H9 (cell line): ENCODE results near the gene PDE4DIP. TPM values are rescaled to one million over a fixed set of nuclear protein-coding genes. Genes with fewer than 3 reads are reported as not detected.
"Not testable (repeated sequence)": the region's sequence is repeated elsewhere in the genome, so short reads cannot be mapped to it uniquely, and the experiment has no call there.

Source experiments
- DNase-seq: peaks from one replicate; pipeline ENCODE4 v3.0.0-alpha.2; 2017
- H2AFZ ChIP-seq: one replicate; pipeline ENCODE4 v1.6.1; 2013; ENCODE audit warnings: mild to moderate bottlenecking, low read length, control low read depth, moderate library complexity
- H2AK5ac ChIP-seq: 2 replicates; pipeline ENCODE4 v1.6.1; 2013; ENCODE audit warnings: low read length, control low read depth, mixed read lengths; ENCODE audit not compliant: insufficient read length
- H2BK120ac ChIP-seq: one replicate; pipeline ENCODE4 v1.6.1; 2013; ENCODE audit warnings: low read depth, mild to moderate bottlenecking, low read length, control low read depth, inconsistent platforms; ENCODE audit not compliant: poor library complexity, severe bottlenecking
- H2BK12ac ChIP-seq: 2 replicates; pipeline ENCODE4 v1.6.1; 2013; ENCODE audit warnings: low read length, control low read depth, mixed read lengths, low read depth; ENCODE audit not compliant: insufficient read length
- H2BK15ac ChIP-seq: 2 replicates; pipeline ENCODE4 v1.6.1; 2013; ENCODE audit warnings: low read depth, low read length, control low read depth
- H2BK20ac ChIP-seq: one replicate; pipeline ENCODE4 v1.6.1; 2013; ENCODE audit warnings: low read depth, mild to moderate bottlenecking, low read length, control low read depth, inconsistent platforms; ENCODE audit not compliant: poor library complexity, severe bottlenecking
- H2BK5ac ChIP-seq: 2 replicates; pipeline ENCODE4 v1.6.1; 2013; ENCODE audit warnings: low read length, control low read depth, mixed read lengths; ENCODE audit not compliant: insufficient read length
- H3K14ac ChIP-seq: 2 replicates; pipeline ENCODE4 v1.6.1; 2013; ENCODE audit warnings: low read length, control low read depth; ENCODE audit not compliant: insufficient read depth
- H3K18ac ChIP-seq: 2 replicates; pipeline ENCODE4 v1.6.1; 2013; ENCODE audit warnings: low read depth, mild to moderate bottlenecking, mixed read lengths, low read length, control low read depth; ENCODE audit not compliant: insufficient read length
- H3K23ac ChIP-seq: 2 replicates; pipeline ENCODE4 v1.6.1; 2013; ENCODE audit warnings: low read length, control low read depth, mixed read lengths, low read depth; ENCODE audit not compliant: insufficient read length
- H3K23me2 ChIP-seq: 2 replicates; pipeline ENCODE4 v1.6.1; 2013; ENCODE audit warnings: low read depth, mild to moderate bottlenecking, mixed read lengths, low read length, control low read depth; ENCODE audit not compliant: insufficient read length, poor library complexity, severe bottlenecking
- H3K27ac ChIP-seq: 2 replicates; pipeline ENCODE4 v1.5.1; 2013; ENCODE audit warnings: low read length, control low read depth, mixed read lengths, low read depth; ENCODE audit not compliant: insufficient read length
- H3K27me3 ChIP-seq: 2 replicates; pipeline ENCODE4 v1.6.1; 2013; ENCODE audit warnings: low read length, control low read depth, inconsistent platforms; ENCODE audit not compliant: insufficient read depth
- H3K4ac ChIP-seq: 2 replicates; pipeline ENCODE4 v1.6.1; 2013; ENCODE audit warnings: low read depth, mild to moderate bottlenecking, control low read depth, inconsistent platforms, low read length, moderate library complexity
- H3K4me1 ChIP-seq: 2 replicates; pipeline ENCODE4 v1.6.1; 2013; ENCODE audit warnings: low read length, control low read depth, inconsistent platforms; ENCODE audit not compliant: insufficient read depth
- H3K4me2 ChIP-seq: 2 replicates; pipeline ENCODE4 v1.6.1; 2013; ENCODE audit warnings: low read length, control low read depth, mixed read lengths; ENCODE audit not compliant: insufficient read length, insufficient read depth
- H3K56ac ChIP-seq: 2 replicates; pipeline ENCODE4 v1.6.1; 2013; ENCODE audit warnings: low read depth, mild to moderate bottlenecking, mixed read lengths, low read length, control low read depth; ENCODE audit not compliant: insufficient read length
- H3K79me1 ChIP-seq: 2 replicates; pipeline ENCODE4 v1.6.1; 2013; ENCODE audit warnings: low read depth, mild to moderate bottlenecking, moderate library complexity, low read length, control low read depth, inconsistent platforms; ENCODE audit not compliant: insufficient read depth, poor library complexity, severe bottlenecking
- H3K79me2 ChIP-seq: 2 replicates; pipeline ENCODE4 v1.6.1; 2013; ENCODE audit warnings: low read length, control low read depth, inconsistent platforms; ENCODE audit not compliant: insufficient read depth
- H3K9ac ChIP-seq: 2 replicates; pipeline ENCODE4 v1.6.1; 2013; ENCODE audit warnings: low read length, control low read depth, mixed read lengths; ENCODE audit not compliant: insufficient read length; ENCODE audit errors: extremely low read depth
- H3K9me3 ChIP-seq: one replicate; pipeline ENCODE4 v1.6.1; 2013; ENCODE audit warnings: low read depth, low read length, inconsistent platforms; ENCODE audit not compliant: control insufficient read depth
- H3T11ph ChIP-seq: one replicate; pipeline ENCODE4 v1.6.1; 2013; ENCODE audit warnings: mild to moderate bottlenecking, low read length, control low read depth, inconsistent platforms
- H4K20me1 ChIP-seq: one replicate; pipeline ENCODE4 v1.6.1; 2013; ENCODE audit not compliant: control insufficient read depth, insufficient read length, insufficient read depth
- H4K5ac ChIP-seq: 2 replicates; pipeline ENCODE4 v1.6.1; 2013; ENCODE audit warnings: low read depth, mild to moderate bottlenecking, mixed read lengths, low read length, control low read depth; ENCODE audit not compliant: insufficient read length
- H4K8ac ChIP-seq: replicated peaks from 2 replicates; pipeline ENCODE4 v1.6.1; 2013; ENCODE audit warnings: low read length, control low read depth, mixed read lengths, low read depth; ENCODE audit not compliant: insufficient read length
- H4K91ac ChIP-seq: 2 replicates; pipeline ENCODE4 v1.6.1; 2013; ENCODE audit warnings: low read depth, mild to moderate bottlenecking, moderate library complexity, mixed read lengths, low read length, control low read depth; ENCODE audit not compliant: insufficient read length
- H3K27ac Mint-ChIP-seq, 3 experiments: 2 replicates in 2 of 3; 3 replicates in 1 of 3; pipeline ENCODE4 v1.8.0; 2020 to 2021; ENCODE audit warnings: mixed read lengths in 3 of 3, mild to moderate bottlenecking in 1 of 3, moderate library complexity in 1 of 3
- H3K27me3 Mint-ChIP-seq: 2 replicates; pipeline ENCODE4 v1.8.0; 2021; ENCODE audit warnings: low read depth, mild to moderate bottlenecking, moderate library complexity, mixed read lengths
- H3K36me3 Mint-ChIP-seq, 3 experiments: 2 replicates in 2 of 3; 3 replicates in 1 of 3; pipeline ENCODE4 v1.8.0; 2020 to 2021; ENCODE audit warnings: low read depth in 3 of 3, mixed read lengths in 3 of 3; ENCODE audit not compliant: insufficient read depth in 1 of 3
- H3K4me1 Mint-ChIP-seq, 2 experiments: 2 replicates each; pipeline ENCODE4 v1.8.0; 2020; ENCODE audit warnings: mixed read lengths in 2 of 2
- H3K4me3 Mint-ChIP-seq, 2 experiments: 2 replicates in 1 of 2; 3 replicates in 1 of 2; pipeline ENCODE4 v1.8.0; 2020 to 2021; ENCODE audit warnings: mild to moderate bottlenecking in 2 of 2, mixed read lengths in 2 of 2, moderate library complexity in 1 of 2
- H3K9me3 Mint-ChIP-seq, 2 experiments: 2 replicates in 1 of 2; 3 replicates in 1 of 2; pipeline ENCODE4 v1.8.0; 2020; ENCODE audit warnings: mild to moderate bottlenecking in 2 of 2, mixed read lengths in 2 of 2, moderate library complexity in 1 of 2
- WGBS: extraction: QIAGEN DNeasy Blood & Tissue Kit; methylation state at CpG from one replicate; pipeline ENCODE4 v1.1.7; 2013; ENCODE audit warnings: missing lambda C conversion rate, low lambda C conversion rate, mixed read lengths; ENCODE audit not compliant: insufficient read length; ENCODE audit errors: extremely low coverage; 5-methylcytosine and 5-hydroxymethylcytosine counted together
- long read RNA-seq: library from polyadenylated mRNA; unstranded; transcript quantifications from one replicate; pipeline ENCODE4 v2.0.0, GENCODE V29; 2020
- total RNA-seq: library from RNA; stranded (reverse); gene quantifications from 2 replicates; pipeline ENCODE4 v1.2.1, GENCODE V29; 2021

The PDE4DIP gene
- 15.7 and 16.4 TPM in 2 replicates for total RNA-seq
- long read RNA-seq, full-length matches to known transcripts = 54 of 151 reads
- long read RNA-seq, partial matches to known transcripts = 87 of 151 reads
- long read RNA-seq, other reads (novel, unspliced or antisense) = 10 of 151 reads

GRCh38 chr1:148844220-148844619 lies at the start of gene PDE4DIP:
TSS of gene PDE4DIP (plus strand) at chr1:148844428. CDS start at chr1:148844775, 347 bp downstream.
- not testable (repeated sequence) for H3T11ph ChIP-seq, H2BK12ac ChIP-seq, H4K8ac ChIP-seq, H3K14ac ChIP-seq, H3K56ac ChIP-seq, H3K9me3 ChIP-seq, H2BK5ac ChIP-seq, H3K79me1 ChIP-seq, H3K23me2 ChIP-seq, H4K91ac ChIP-seq, H3K18ac ChIP-seq, H2AK5ac ChIP-seq, H4K20me1 ChIP-seq, H3K4me1 ChIP-seq, H4K5ac ChIP-seq, H3K4me1 Mint-ChIP-seq, H3K9me3 Mint-ChIP-seq, H2BK120ac ChIP-seq, H3K4me2 ChIP-seq, DNase-seq, H3K4ac ChIP-seq, H3K9ac ChIP-seq, H3K23ac ChIP-seq, H3K27me3 Mint-ChIP-seq, H3K27me3 ChIP-seq, H2BK15ac ChIP-seq, H3K79me2 ChIP-seq, H3K27ac Mint-ChIP-seq, H3K36me3 Mint-ChIP-seq, H2AFZ ChIP-seq, H3K27ac ChIP-seq, H2BK20ac ChIP-seq
- no CpG with 5 or more reads among the region's 36 CpGs for WGBS
- peak within 1 kb of the TSS; percentile 17 to 66; a peak in 2 of 5 replicates for H3K4me3 Mint-ChIP-seq

GRCh38 chr1:148808268-148808928 lies 35.8 kb upstream of the PDE4DIP start:
- H3K9ac ChIP-seq, H3K9me3 Mint-ChIP-seq: not testable (repeated sequence)
- no CpG with 5 or more reads among the region's 50 CpGs for WGBS

More at GRCh38 chr1:148808268-148808928, 35.8 kb upstream of the PDE4DIP start:
- DNase-seq, H3K27me3 Mint-ChIP-seq, H2BK20ac ChIP-seq, H2BK5ac ChIP-seq, H2BK120ac ChIP-seq, H3K18ac ChIP-seq, H3K27ac ChIP-seq, H3K23me2 ChIP-seq, H2AFZ ChIP-seq, H3K4me2 ChIP-seq, H3K27ac Mint-ChIP-seq, H3K4me1 ChIP-seq, H3K4ac ChIP-seq, H3K23ac ChIP-seq, H4K91ac ChIP-seq, H2BK12ac ChIP-seq, H3K14ac ChIP-seq, H3K27me3 ChIP-seq, H4K8ac ChIP-seq, H4K5ac ChIP-seq, H3K56ac ChIP-seq, H3K79me1 ChIP-seq, H3K4me3 Mint-ChIP-seq, H3K36me3 Mint-ChIP-seq, H3K9me3 ChIP-seq, H3T11ph ChIP-seq, H2AK5ac ChIP-seq, H3K4me1 Mint-ChIP-seq, H3K79me2 ChIP-seq, H2BK15ac ChIP-seq, H4K20me1 ChIP-seq: not testable (repeated sequence)
